ENCODE data around the gene NUDT21. TPM values are rescaled to one million over a fixed set of nuclear protein-coding genes. Genes with fewer than 3 reads are reported as not detected.
"Not testable (repeated sequence)": the region's sequence is repeated elsewhere in the genome, so short reads cannot be mapped to it uniquely, and the experiment has no call there.

Gene NUDT21
- polyA plus RNA-seq (2013, experiment 1 of 2), result 131 TPM
- 119 TPM for polyA plus RNA-seq (2013, experiment 2 of 2)

DNA sequence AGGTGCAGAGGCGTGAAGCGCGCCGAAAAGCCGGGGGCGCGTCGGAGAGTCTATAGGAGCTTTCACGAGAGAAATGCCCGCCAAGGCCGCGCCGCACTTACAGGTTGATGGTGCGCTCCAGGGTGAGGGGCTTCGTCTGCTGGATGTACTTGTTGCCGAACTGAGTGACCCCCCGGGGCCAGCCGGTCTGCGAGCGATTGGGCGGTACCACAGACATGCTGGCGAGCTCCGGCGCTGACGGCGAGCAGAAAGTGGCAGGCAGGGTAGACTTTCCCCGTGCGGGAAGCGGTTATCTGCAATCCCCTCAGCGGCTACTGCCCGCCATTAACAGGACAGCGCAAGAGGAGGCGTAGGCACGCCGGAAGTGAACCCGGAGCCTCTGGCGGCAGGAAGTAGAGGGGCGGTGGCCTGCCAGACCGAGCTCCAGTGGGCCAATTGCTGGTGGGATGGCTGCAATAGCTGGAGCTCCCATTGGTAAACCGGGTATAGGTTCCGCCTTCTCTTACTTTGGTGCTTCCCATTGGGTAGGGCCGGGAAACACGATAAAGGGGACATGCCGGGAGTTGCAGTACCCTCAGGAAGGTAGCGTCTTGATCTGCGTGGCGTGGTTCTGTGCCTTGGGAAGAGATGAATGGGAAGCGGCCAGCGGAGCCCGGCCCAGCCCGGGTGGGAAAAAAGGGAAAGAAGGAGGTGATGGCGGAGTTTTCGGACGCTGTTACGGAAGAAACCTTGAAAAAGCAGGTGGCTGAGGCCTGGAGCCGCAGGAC lies at the start of gene NUDT21, which contains the start of gene OGFOD1:
Gene NUDT21, minus strand, starts transcription at position 347 of the 767 bp plus-strand sequence. Its CDS starts 130 bp downstream, at position 217.
Gene OGFOD1, plus strand, starts transcription at position 569 of the 767 bp plus-strand sequence. Its CDS starts 59 bp downstream, at position 628.
- H3K36me3 ChIP-seq (ENCODE audit: control insufficient read depth, insufficient read depth, low read length), result peaks cover 45% of the 10 kb centered on the region
- 0% methylated on average over 55 to 56 of the region's 56 CpGs for WGBS, 2 experiments (ENCODE audit: insufficient coverage in 2 of 2)

DNA sequence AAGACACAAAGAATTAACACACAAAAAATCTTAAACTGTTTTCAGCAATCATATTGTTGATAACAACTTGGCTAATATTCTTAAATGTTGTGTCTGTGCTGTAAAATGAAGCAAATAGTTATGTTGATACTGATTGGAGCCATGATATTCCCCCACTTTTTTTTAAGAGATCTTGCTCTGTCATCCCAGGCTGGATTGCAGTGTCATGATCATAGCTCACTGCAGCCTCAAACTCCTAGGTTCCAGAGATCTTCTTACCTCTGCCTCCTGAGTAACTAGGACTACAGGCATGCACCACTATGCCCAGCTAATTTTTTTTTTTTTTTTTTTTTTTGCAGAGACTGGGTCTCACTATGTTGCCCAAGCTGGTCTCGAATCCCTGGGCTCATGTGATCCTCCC lies 42.7 kb upstream of the NUDT21 start:
- peaks cover 16% of the 10 kb centered on the region for H3K36me3 ChIP-seq (ENCODE audit: control insufficient read depth, insufficient read depth, low read length)
- no peaks in the 10 kb centered on the region for H3K4me1 ChIP-seq (ENCODE audit: control insufficient read depth, insufficient read depth, low read length, poor library complexity, severe bottlenecking)
- H3K27ac ChIP-seq (ENCODE audit: low read depth, low read length, severe bottlenecking), result no peak overlapping the region
- no peaks in the 10 kb centered on the region for H3K9me3 ChIP-seq (ENCODE audit: control insufficient read depth, low read length)
- H3K4me3 ChIP-seq (ENCODE audit: extremely low read depth, insufficient read depth, low read length, poor library complexity, severe bottlenecking), result no peak overlapping the region
- WGBS, 2 experiments (ENCODE audit: insufficient coverage in 2 of 2), result 86% methylated on average over 1 of the region's 1 CpG; no CpG with 5 or more reads in 1 of the 2 experiments

More for the DNA sequence above, at the start of gene NUDT21, which contains the start of gene OGFOD1:
- H3K4me3 ChIP-seq (ENCODE audit: extremely low read depth, insufficient read depth, low read length, poor library complexity, severe bottlenecking), result peak within 1 kb of the TSS; percentile 98
- H3K4me1 ChIP-seq (ENCODE audit: control insufficient read depth, insufficient read depth, low read length, poor library complexity, severe bottlenecking), result peaks cover 25% of the 10 kb centered on the region
- H3K27ac ChIP-seq (ENCODE audit: low read depth, low read length, severe bottlenecking), result peak within 1 kb of the TSS; percentile 82
- H3K9me3 ChIP-seq (ENCODE audit: control insufficient read depth, low read length), result no peaks in the 10 kb centered on the region

DNA sequence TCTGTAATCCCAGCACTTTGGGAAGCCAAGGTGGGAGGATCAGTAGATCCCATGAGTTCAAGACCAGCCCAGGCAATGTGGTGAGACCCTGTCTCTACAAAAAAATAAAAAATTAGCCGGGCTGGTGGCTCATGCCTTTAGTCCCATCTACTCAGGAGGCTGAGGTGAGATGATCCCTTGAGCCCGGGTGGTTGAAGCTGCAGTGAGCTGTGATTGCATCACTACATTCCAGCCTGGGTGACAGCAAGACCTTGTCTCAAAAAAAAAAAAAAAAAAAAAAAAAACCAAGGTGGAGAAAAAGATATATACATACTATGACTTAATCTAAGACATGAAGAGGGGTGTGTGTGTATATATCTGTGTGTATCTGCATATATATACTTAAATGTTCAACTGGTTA lies 42.0 kb upstream of the NUDT21 start:
- peaks cover 14% of the 10 kb centered on the region for H3K36me3 ChIP-seq (ENCODE audit: control insufficient read depth, insufficient read depth, low read length)
- no peak overlapping the region for H3K4me3 ChIP-seq (ENCODE audit: extremely low read depth, insufficient read depth, low read length, poor library complexity, severe bottlenecking)
- WGBS, 2 experiments (ENCODE audit: insufficient coverage in 2 of 2), result no CpG with 5 or more reads among the region's 2 CpGs
- H3K9me3 ChIP-seq (ENCODE audit: control insufficient read depth, low read length), result no peaks in the 10 kb centered on the region
- H3K27ac ChIP-seq (ENCODE audit: low read depth, low read length, severe bottlenecking), result no peak overlapping the region
- H3K4me1 ChIP-seq (ENCODE audit: control insufficient read depth, insufficient read depth, low read length, poor library complexity, severe bottlenecking), result no peaks in the 10 kb centered on the region

DNA sequence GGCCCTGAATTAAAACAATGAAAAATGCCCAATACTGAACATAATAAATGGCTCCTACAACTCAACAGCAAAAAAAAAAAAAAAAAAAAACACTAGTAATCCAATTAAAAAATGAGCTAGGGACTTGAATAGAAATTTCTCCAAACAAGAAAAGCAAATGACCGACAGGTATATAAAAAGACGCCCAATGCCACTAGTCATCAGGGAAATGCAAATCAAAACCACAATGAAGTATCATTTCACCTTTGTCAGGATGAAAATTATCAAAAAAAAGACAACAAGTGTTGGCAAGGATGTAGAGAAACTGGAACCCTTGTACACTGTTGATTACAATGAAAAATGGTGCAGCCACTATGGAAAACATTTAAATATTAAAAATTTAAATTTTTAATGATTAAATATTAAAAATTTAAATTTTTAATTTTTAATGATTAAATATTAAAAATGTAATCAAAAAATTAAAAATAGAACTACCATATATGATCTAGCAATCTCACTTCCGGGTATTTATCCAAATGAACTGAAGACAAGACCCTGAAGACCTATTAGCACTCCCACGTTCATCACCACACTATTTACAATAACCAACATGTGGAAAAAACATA lies 40.6 kb upstream of the NUDT21 start:
- Histone ChIP-seq H3K27ac (ENCODE audit: low read depth, low read length, severe bottlenecking) (no peak overlapping the region), H3K4me1 (ENCODE audit: control insufficient read depth, insufficient read depth, low read length, poor library complexity, severe bottlenecking) (no peaks in the 10 kb centered on the region), H3K9me3 (ENCODE audit: control insufficient read depth, low read length) (no peaks in the 10 kb centered on the region), H3K4me3 (ENCODE audit: extremely low read depth, insufficient read depth, low read length, poor library complexity, severe bottlenecking) (no peak overlapping the region), H3K36me3 (ENCODE audit: control insufficient read depth, insufficient read depth, low read length) (peaks cover 10% of the 10 kb centered on the region)
- WGBS, 2 experiments (ENCODE audit: insufficient coverage in 2 of 2), result 80% methylated on average over 1 of the region's 4 CpGs; no CpG with 5 or more reads in 1 of the 2 experiments

DNA sequence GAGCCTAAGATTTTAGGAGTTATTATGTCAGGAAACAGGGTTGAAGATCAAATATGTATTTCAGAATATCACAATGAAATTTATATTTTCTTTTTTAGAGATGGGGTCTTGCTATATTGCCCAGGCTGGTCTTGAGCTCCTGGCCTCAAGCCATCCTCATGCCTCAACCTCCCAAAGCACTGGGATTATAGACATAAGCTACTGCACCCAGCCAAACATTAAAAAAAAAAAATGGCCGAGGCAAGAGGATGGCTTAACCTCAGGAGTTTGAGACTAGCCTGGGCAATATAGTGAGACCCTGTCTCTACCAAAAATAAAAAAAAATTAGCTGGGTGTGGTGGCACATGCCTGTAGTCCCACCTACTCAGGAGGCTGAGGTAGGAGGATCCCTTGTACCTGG lies 37.7 kb upstream of the NUDT21 start:
- H3K4me3 ChIP-seq (ENCODE audit: extremely low read depth, insufficient read depth, low read length, poor library complexity, severe bottlenecking); H3K4me1 ChIP-seq (ENCODE audit: control insufficient read depth, insufficient read depth, low read length, poor library complexity, severe bottlenecking); H3K27ac ChIP-seq (ENCODE audit: low read depth, low read length, severe bottlenecking); H3K36me3 ChIP-seq (ENCODE audit: control insufficient read depth, insufficient read depth, low read length); H3K9me3 ChIP-seq (ENCODE audit: control insufficient read depth, low read length): not testable (repeated sequence)
- WGBS, 2 experiments (ENCODE audit: insufficient coverage in 2 of 2), result no CpG with 5 or more reads among the region's 1 CpG

DNA sequence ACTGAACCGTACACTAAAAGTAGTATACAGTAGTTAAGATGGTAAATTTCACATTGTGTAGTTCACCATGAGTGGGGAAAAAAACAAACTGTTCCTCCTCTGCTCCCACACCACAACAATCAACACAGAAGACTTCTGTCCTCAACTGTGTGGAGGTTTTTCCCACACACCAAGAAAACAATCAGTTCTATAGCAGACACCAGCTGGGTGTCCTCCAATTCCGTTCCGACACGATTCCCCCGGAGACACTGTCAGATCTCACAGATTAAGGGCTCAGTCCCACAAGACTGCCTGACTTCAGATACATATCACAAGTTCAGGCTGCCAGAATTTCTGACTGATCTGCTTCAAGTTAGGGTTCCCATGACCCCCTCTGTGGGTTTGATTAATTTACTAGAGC lies 36.9 kb upstream of the NUDT21 start:
- no peaks in the 10 kb centered on the region for H3K4me1 ChIP-seq (ENCODE audit: control insufficient read depth, insufficient read depth, low read length, poor library complexity, severe bottlenecking)
- no peak overlapping the region for H3K4me3 ChIP-seq (ENCODE audit: extremely low read depth, insufficient read depth, low read length, poor library complexity, severe bottlenecking)
- no peak overlapping the region for H3K27ac ChIP-seq (ENCODE audit: low read depth, low read length, severe bottlenecking)
- H3K9me3 ChIP-seq (ENCODE audit: control insufficient read depth, low read length), result no peaks in the 10 kb centered on the region
- 88 to 100% methylated on average over 2 to 5 of the region's 5 CpGs for WGBS, 2 experiments (ENCODE audit: insufficient coverage in 2 of 2)
- peaks cover 10% of the 10 kb centered on the region for H3K36me3 ChIP-seq (ENCODE audit: control insufficient read depth, insufficient read depth, low read length)

DNA sequence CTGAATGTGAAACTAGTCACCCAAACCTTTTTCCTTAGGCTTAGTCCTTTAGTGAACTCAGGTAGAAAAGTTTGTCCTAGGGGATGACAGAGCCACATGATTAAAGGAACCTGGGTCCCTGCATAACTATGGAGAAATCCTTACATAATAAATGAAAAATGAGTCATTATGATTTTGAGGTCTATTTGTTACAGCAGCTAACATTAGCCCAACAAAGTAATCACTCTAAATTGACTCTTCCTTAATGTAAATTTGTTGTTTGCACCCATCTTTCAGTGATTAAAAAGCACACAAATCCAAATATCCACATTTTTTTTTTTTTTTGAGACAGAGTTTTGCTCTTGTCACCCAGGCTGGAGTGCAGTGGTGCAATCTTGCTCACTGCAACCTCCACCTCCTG lies 32.3 kb upstream of the NUDT21 start:
- H3K36me3 ChIP-seq (ENCODE audit: control insufficient read depth, insufficient read depth, low read length), result peaks cover 23% of the 10 kb centered on the region
- no peaks in the 10 kb centered on the region for H3K4me1 ChIP-seq (ENCODE audit: control insufficient read depth, insufficient read depth, low read length, poor library complexity, severe bottlenecking)
- no peaks in the 10 kb centered on the region for H3K9me3 ChIP-seq (ENCODE audit: control insufficient read depth, low read length)
- H3K4me3 ChIP-seq (ENCODE audit: extremely low read depth, insufficient read depth, low read length, poor library complexity, severe bottlenecking), result no peak overlapping the region
- H3K27ac ChIP-seq (ENCODE audit: low read depth, low read length, severe bottlenecking), result no peak overlapping the region

DNA sequence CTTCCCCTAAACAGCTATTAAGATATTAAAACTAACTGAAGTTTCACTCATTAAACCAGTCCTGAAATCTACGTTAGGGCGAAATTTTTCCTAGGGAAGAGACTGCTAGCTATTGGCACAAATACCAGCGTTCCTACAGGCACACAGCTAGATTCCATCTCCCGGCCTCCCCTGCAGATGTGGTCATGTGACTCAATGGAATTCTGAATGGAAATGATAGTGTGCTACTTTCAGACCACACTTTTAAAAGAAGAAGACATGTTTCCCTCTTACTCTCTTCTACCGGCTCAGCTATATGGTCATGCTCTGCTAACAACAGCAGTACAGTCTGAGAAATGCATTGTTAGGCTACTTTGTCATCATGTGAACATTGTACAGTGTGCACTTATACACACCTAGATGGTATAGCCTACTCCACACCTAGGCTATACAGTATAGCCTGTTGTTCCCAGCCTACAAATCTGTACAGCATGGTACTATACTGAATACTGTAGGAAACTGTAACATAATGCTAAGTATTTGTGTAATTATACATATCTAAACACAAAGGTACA lies 31.6 kb upstream of the NUDT21 start:
- H3K4me1 ChIP-seq (ENCODE audit: control insufficient read depth, insufficient read depth, low read length, poor library complexity, severe bottlenecking), result no peaks in the 10 kb centered on the region
- no peak overlapping the region for H3K4me3 ChIP-seq (ENCODE audit: extremely low read depth, insufficient read depth, low read length, poor library complexity, severe bottlenecking)
- no peaks in the 10 kb centered on the region for H3K9me3 ChIP-seq (ENCODE audit: control insufficient read depth, low read length)
- no peak overlapping the region for H3K27ac ChIP-seq (ENCODE audit: low read depth, low read length, severe bottlenecking)
- whole genome bisulfite sequencing, 2 experiments (ENCODE audit: insufficient coverage in 2 of 2), result 93 to 100% methylated on average over 2 of the region's 5 CpGs
- peaks cover 30% of the 10 kb centered on the region for H3K36me3 ChIP-seq (ENCODE audit: control insufficient read depth, insufficient read depth, low read length)

DNA sequence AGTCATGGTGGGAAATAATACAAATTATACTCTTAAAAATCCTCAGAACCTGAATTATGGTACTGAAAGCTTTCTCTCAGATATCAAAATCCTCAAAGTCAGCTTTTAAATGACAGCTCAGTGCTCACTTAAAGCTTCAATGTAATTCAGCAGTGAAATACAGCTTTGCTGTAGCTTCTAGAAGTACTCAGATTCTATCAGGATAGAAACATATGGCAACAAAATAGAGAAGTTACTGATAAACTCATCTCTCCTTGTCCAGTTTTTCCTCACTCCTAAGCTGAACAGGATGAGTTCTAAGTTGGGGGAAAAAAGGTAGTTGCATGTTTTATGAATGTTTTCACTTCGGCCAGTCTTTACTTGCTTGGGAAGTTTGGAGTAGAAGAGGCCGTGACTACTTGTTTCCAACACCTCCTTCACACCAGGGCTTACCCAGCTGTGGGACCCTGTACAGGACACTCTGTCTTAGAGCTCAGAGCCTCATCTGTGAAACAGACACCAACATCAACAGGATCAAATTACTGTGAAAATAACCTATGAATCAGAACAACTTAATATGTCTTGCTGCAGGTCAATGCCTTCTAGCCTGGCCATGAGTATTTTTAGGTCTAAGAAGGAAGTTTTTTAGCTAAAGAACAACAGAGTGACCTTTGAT lies 30.5 kb upstream of the NUDT21 start:
- H3K36me3 ChIP-seq (ENCODE audit: control insufficient read depth, insufficient read depth, low read length), result peaks cover 39% of the 10 kb centered on the region
- no CpG with 5 or more reads among the region's 2 CpGs for WGBS, 2 experiments (ENCODE audit: insufficient coverage in 2 of 2)

DNA sequence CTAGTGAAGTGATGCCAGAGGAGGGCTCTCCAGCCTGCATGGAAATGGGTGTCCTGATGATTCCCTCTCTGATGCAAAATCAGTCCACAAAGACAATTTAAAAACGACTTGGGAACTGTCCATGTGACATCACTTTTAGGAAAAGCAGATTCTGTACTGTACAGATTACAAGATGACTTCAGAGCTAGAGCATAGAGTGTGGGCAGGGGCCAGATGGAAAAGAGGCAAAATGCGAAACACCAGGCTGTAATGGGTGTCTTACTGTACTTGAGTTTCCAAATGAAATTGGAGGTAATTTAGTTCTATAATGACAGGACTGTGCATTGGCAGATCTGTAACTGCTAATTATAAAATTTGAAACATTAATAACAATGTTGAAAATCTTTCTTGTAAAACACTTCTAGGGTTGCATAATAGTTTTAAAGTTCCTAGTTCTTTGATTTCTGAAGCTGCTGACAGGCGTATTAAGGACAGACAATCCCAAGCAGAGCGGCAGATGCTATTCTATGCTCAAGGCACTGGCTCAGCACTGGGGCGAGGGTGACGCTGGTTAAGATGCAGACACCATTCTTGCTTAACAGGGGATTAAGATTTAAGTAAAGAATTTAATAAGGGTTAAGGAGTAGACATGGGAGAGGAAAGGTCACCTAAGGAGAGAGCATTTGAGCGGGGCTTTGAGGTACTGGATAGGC lies 29.8 kb upstream of the NUDT21 start:
- H3K27ac ChIP-seq (ENCODE audit: low read depth, low read length, severe bottlenecking), result no peak overlapping the region
- H3K9me3 ChIP-seq (ENCODE audit: control insufficient read depth, low read length), result no peaks in the 10 kb centered on the region
- no peak overlapping the region for H3K4me3 ChIP-seq (ENCODE audit: extremely low read depth, insufficient read depth, low read length, poor library complexity, severe bottlenecking)
- WGBS, 2 experiments (ENCODE audit: insufficient coverage in 2 of 2), result 82 to 95% methylated on average over 5 to 6 of the region's 7 CpGs
- peaks cover 7% of the 10 kb centered on the region for H3K4me1 ChIP-seq (ENCODE audit: control insufficient read depth, insufficient read depth, low read length, poor library complexity, severe bottlenecking)
- peaks cover 46% of the 10 kb centered on the region for H3K36me3 ChIP-seq (ENCODE audit: control insufficient read depth, insufficient read depth, low read length)

More for the DNA sequence above, 30.5 kb upstream of the NUDT21 start:
- Histone ChIP-seq H3K4me3 (ENCODE audit: extremely low read depth, insufficient read depth, low read length, poor library complexity, severe bottlenecking) (no peak overlapping the region), H3K27ac (ENCODE audit: low read depth, low read length, severe bottlenecking) (no peak overlapping the region), H3K4me1 (ENCODE audit: control insufficient read depth, insufficient read depth, low read length, poor library complexity, severe bottlenecking) (peaks cover 6% of the 10 kb centered on the region), H3K9me3 (ENCODE audit: control insufficient read depth, low read length) (no peaks in the 10 kb centered on the region)

Data from mesodermal cell (in vitro differentiated cells).